Measurements from ENCODE around the gene UTS2.

UTS2 gene

DNA sequence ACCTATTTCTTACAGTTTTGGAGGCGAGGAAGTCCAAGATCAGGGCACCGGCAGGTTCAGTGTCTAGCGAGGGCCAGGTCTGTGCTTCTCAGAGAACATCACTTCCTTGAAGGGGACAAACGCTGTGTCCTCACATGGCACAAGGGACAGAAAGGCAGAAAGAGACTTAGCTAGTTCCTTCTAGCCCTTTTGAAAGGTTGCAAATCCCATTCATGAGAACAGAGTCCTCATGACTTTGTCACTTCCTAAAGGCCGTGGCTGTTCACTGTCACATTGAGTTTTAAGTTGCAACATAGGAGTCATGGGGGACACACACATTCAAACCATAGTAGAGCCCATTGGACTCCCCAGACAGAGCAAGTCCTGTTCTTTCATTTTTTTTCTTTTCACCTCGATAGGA, 41.4 kb downstream of the UTS2 start:
- TF ChIP-seq TAF1 (IDR thresholded peaks at IDR 0.05; ENCODE audit: borderline replicate concordance, insufficient read depth, low read length) (no peak), SIN3A (IDR thresholded peaks at IDR 0.05; ENCODE audit: borderline replicate concordance, insufficient read depth, low read length) (no peak), POLR2AphosphoS5 (IDR thresholded peaks at IDR 0.05; ENCODE audit: low read depth, low read length) (no peak), FOXP2 (optimal IDR thresholded peaks at IDR 0.05; ENCODE audit: borderline replicate concordance, extremely low read depth, extremely low read length, insufficient read depth) (no peak)
- TF ChIP-seq, protein P1, sequence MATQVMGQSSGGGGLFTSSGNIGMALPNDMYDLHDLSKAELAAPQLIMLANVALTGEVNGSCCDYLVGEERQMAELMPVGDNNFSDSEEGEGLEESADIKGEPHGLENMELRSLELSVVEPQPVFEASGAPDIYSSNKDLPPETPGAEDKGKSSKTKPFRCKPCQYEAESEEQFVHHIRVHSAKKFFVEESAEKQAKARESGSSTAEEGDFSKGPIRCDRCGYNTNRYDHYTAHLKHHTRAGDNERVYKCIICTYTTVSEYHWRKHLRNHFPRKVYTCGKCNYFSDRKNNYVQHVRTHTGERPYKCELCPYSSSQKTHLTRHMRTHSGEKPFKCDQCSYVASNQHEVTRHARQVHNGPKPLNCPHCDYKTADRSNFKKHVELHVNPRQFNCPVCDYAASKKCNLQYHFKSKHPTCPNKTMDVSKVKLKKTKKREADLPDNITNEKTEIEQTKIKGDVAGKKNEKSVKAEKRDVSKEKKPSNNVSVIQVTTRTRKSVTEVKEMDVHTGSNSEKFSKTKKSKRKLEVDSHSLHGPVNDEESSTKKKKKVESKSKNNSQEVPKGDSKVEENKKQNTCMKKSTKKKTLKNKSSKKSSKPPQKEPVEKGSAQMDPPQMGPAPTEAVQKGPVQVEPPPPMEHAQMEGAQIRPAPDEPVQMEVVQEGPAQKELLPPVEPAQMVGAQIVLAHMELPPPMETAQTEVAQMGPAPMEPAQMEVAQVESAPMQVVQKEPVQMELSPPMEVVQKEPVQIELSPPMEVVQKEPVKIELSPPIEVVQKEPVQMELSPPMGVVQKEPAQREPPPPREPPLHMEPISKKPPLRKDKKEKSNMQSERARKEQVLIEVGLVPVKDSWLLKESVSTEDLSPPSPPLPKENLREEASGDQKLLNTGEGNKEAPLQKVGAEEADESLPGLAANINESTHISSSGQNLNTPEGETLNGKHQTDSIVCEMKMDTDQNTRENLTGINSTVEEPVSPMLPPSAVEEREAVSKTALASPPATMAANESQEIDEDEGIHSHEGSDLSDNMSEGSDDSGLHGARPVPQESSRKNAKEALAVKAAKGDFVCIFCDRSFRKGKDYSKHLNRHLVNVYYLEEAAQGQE (IDR thresholded peaks at IDR 0.05; ENCODE audit: insufficient read depth in 1 of 2, low read depth in 2 of 2, low read length in 2 of 2): no peak

- no peak for TF ChIP-seq FOXP2 (optimal IDR thresholded peaks at IDR 0.05; ENCODE audit: borderline replicate concordance, extremely low read depth, extremely low read length, insufficient read depth)
- no peak for TF ChIP-seq POLR2AphosphoS5 (IDR thresholded peaks at IDR 0.05; ENCODE audit: low read depth, low read length)
- TF ChIP-seq SIN3A (IDR thresholded peaks at IDR 0.05; ENCODE audit: borderline replicate concordance, insufficient read depth, low read length): no peak
- TF ChIP-seq, protein P1 (IDR thresholded peaks at IDR 0.05; ENCODE audit: insufficient read depth in 1 of 2, low read depth in 2 of 2, low read length in 2 of 2): no peak
- no peak for TF ChIP-seq TAF1 (IDR thresholded peaks at IDR 0.05; ENCODE audit: borderline replicate concordance, insufficient read depth, low read length)
Observed at GRCh38 chr1:7810395-7810794, 42.5 kb downstream of the UTS2 start.

DNA sequence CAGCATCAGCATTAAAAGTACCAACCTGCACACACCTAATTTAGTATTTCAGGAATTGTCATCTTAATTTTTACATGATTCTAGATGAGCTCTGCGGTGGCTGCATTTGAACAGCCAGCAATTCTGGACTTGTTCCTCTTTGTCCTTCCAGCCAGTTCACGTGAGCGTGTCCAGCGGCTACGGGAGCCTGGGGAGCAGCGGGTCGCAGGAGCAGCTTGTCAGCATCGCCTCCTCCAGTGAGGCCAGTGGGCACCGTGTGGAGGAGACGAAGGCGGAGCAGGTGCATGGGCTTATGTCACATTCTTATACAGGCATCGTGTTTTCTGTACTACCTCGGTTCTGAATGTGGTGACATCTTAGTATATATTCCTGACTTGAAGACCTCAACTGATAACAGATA, 43.1 kb downstream of the UTS2 start:
- TF ChIP-seq SIN3A (IDR thresholded peaks at IDR 0.05; ENCODE audit: borderline replicate concordance, insufficient read depth, low read length) (no peak), FOXP2 (optimal IDR thresholded peaks at IDR 0.05; ENCODE audit: borderline replicate concordance, extremely low read depth, extremely low read length, insufficient read depth) (no peak), POLR2AphosphoS5 (IDR thresholded peaks at IDR 0.05; ENCODE audit: low read depth, low read length) (no peak), TAF1 (IDR thresholded peaks at IDR 0.05; ENCODE audit: borderline replicate concordance, insufficient read depth, low read length) (no peak)

- TF ChIP-seq FOXP2 (optimal IDR thresholded peaks at IDR 0.05; ENCODE audit: borderline replicate concordance, extremely low read depth, extremely low read length, insufficient read depth): no peak
Observed at GRCh38 chr1:7808253-7808844, 44.5 kb downstream of the UTS2 start.

- TF ChIP-seq TAF1 (IDR thresholded peaks at IDR 0.05; ENCODE audit: borderline replicate concordance, insufficient read depth, low read length): no peak
- no peak for TF ChIP-seq POLR2AphosphoS5 (IDR thresholded peaks at IDR 0.05; ENCODE audit: low read depth, low read length)
- TF ChIP-seq, protein P1 (IDR thresholded peaks at IDR 0.05; ENCODE audit: insufficient read depth in 1 of 2, low read depth in 2 of 2, low read length in 2 of 2): no peak
- TF ChIP-seq FOXP2 (optimal IDR thresholded peaks at IDR 0.05; ENCODE audit: borderline replicate concordance, extremely low read depth, extremely low read length, insufficient read depth): no peak
- no peak for TF ChIP-seq SIN3A (IDR thresholded peaks at IDR 0.05; ENCODE audit: borderline replicate concordance, insufficient read depth, low read length)
Observed at GRCh38 chr1:7805460-7805859, 47.4 kb downstream of the UTS2 start.

Data from PFSK-1 (cell line).